Measurements from ENCODE around the gene SLC45A3. TPM values are rescaled to one million over a fixed set of nuclear protein-coding genes. Genes with fewer than 3 reads are reported as not detected.

Gene SLC45A3
- polyA plus RNA-seq, 1 donor = 8.8 TPM

DNA sequence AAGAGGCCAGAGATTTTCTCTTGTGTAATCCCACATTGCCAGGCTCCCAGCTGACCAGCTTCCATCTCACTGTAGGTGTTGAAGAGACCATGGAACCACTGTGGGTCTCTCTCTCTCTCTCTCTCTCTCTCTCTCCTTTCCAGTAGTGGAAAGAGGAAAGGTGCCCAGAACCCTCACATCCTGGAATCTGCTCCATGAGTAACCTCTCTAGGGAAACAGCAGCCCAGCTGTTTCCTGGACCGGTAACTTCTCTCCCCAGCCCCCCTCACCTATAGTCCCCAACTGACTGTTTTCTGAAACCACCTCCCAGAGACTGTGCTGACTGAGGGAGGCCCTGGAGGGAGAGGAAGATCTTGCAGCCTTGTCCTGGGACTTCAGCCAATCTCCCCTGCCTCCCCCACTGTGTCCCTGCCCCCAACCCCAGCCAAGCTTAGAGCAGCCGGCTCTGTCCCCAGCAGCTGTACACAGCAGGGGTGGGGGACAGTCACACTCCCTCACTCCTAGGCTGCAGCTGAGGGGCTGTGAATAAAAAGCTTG is 20.6 kb upstream of the SLC45A3 start:
- peak; percentile 57 for DNase-seq

DNA sequence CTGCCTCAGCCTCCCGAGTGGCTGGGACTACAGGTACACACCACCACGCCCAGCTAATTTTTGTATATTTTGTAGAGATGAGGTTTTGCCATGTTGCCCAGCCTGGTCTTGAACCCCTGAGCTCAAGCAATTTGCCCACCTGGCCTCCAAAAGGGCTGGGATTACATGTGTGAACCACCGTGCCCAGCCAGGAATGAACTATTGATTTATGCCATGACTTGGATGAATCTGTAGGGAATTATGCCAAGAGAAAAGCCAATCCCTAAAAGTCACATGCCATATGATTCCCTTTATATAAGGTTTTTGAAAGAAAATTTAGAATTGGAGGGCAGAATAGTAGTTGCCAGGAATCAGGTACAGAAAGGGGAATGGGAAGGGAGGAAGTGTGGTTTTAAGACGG is 19.1 kb upstream of the SLC45A3 start:
- DNase-seq = no peak

DNA sequence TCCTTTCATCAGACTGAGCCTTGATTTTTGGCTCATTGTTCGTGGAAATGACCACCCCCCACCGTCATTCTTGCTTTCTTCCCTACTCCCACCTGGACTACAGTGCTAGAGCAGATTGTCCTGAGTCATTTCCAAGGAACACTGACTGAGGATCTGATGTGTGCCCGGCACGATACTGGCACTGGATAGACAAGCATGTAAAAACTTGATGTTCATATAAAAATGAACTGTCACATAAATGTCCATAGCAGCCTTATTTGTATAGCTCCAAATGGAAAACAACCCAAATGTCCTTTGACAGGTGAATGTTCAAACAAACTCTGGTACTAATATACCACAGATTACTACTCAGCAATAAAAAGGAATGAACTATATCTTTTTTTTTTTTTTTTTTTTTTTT is 18.6 kb upstream of the SLC45A3 start:
- no peak for DNase-seq

DNA sequence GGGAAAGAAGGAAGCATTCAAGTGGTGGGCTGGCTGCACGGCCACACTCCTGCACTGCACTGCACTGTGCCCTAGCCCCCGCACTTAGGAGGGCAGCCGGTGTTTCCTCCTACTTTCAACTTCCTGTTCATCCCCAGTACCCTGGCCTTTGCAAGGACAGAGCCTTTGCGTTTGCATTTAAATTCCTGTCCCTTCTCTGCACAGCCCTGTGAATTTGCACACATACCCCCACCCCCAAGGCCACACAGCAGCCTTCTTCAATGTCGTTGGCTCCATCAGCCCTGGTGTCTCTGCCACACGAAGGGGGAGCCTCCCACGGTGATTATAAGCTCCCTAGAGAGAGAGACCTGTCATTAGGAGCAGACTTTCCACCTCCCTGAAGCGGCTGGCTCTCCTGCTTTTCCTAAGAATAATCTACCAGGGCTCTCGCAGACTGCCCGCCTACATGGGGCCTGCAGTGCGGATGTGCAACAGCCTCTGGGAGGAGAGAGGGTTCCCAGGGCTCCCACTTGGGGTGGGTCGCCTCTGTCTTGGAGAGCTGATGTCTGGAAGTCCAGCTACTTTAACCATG is 13.2 kb upstream of the SLC45A3 start:
- DNase-seq = no peak

DNA sequence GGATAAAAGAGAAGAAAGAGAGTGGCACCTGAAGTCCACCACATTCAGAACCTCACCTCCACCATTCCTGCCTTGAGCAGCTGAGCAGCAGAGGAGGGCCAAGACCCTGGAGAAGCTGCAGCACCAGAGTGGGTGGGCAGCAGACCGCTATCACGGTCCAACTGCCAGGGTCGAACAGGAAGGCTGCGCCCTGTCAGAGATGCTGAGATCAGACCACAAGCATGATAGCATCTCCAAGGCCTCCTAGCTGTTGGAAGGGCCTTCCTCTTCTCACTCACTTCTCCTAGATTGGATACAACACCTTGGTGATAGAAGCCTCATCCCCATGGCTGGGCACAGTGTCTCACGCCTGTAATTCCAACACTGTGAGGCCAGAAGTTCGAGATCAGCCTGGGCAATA is 12.1 kb upstream of the SLC45A3 start:
- DNase-seq = no peak

DNA sequence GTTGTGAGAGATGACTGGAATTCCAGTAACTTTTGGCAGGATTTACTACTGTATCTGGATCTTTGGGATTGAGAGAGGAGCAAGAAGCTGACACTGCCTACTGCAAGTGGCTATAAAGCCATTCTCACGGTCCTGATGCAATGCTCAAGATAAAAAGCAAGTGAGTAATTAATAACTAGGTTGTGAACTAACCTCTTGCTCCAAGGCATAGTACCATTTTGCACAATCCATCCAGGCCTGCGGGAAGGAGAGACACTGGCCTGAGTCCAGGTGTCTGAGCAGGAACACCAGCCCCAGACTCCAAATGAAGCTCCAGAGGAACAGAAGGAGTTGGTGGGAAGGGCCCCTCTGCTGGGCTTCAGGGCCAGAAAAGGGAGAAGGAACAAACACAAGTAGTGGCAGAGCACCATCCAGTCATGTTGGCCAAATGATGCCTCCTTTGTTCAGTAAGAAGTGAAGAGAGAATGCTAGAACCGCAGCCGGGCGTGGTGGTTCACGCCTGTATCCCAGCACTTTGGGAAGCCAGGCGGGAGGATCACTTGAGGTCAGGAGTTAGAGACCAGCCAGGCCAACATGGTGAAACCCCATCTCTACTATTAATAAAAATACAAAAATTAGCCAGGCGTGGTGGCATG is 9.9 kb upstream of the SLC45A3 start:
- DNase-seq = no peak

DNA sequence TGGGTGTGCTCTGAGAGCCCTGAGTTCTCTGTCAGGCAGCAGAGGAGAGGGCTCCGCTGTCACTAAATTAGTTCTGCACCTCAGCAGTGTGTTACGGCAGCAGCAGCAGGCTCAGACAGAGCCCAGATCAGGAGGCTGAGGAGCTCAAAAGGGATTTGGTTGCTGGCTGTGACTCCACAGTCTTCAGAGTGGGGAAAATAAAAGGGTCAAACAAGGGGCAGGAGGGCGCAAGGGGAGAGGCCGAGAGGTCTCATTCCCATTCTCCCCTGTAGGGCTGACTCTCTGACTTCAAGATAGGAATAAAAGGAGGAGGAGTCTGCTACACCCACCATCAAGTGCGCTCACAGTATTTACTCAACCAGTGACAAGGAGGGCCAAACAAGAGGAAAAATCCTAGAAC is 9.2 kb upstream of the SLC45A3 start:
- no peak for DNase-seq

DNA sequence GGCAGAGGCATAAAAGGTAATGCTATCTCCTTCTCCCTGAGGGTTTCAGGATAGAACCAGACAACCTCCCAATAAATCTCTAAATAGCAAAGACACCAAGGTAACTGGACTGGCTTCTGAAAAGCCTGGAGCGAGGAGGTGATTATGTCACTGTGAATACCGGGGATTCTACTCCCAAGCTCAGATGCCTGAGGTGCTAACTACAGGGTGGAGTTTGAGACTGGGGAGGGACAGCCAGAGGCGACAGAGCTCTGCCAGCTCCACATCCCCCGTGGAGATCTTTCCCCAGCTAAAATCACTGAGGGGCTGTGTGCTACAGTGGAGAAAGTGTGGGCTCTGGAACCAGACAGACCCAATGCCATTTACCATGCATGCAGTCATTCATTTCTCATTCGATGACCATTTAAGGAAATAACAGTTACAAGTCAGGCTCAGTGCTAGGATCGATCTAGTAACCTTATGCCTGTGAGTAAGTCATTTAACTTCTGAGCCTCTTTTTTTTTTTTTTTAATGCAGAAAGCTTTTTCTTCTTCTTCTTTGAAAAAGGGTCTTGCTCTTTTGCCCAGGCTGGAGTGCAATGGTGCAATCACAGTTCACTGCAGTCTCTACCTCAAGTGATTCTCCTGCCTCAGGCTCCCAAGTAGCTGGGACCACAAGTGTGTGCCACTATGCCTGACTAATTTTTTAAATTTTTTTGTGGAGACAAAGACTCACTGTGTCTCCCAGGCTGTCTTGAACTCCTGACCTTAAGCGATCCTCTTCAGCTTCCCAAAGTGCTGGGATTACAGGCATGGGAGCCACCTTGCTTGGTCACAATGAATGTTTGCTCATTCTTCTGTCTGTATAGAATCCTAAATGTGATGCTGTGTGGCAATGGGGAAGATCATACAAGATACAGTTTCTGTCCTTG is 8.1 kb upstream of the SLC45A3 start:
- no peak for DNase-seq

DNA sequence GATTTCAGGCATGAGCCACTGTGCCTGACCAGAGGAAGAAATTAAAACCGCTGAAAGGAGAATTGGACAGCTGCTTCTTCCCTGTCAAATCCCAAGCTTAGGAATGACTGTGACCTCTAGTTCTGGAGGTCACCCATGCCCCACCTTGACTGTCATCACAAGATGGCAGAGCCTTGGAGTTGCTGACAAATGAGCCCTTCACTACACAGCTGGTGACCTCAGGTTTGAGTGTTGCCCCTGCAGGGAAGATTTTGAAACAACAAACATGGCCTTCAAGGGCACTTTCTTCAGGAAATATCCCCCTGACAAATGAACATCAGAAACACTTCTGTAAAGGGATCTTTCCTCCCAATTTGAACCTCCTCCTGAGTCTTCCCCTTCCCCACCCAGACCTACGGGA is 6.9 kb upstream of the SLC45A3 start:
- DNase-seq = no peak

DNA sequence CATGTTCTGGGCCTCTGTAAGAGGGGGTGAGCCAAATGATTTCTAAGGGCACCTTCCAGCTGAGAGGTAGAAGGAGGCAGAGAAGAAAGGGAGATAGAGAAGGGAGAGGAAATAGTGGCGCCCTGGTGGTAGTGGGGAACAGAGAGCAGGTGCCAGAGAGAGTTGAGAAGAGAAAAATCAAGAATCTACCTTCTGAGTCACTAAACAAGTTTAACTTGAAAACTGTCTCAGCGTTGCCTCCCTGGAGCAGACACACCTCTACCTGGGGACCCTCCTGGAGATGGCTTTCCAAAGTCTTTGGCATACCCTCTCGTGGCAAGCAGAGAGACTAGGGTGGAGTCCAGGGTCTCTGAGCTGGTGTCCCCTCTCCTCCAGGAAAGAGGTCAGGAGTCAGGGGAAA is 1.1 kb upstream of the SLC45A3 start:
- DNase-seq = no peak

DNA sequence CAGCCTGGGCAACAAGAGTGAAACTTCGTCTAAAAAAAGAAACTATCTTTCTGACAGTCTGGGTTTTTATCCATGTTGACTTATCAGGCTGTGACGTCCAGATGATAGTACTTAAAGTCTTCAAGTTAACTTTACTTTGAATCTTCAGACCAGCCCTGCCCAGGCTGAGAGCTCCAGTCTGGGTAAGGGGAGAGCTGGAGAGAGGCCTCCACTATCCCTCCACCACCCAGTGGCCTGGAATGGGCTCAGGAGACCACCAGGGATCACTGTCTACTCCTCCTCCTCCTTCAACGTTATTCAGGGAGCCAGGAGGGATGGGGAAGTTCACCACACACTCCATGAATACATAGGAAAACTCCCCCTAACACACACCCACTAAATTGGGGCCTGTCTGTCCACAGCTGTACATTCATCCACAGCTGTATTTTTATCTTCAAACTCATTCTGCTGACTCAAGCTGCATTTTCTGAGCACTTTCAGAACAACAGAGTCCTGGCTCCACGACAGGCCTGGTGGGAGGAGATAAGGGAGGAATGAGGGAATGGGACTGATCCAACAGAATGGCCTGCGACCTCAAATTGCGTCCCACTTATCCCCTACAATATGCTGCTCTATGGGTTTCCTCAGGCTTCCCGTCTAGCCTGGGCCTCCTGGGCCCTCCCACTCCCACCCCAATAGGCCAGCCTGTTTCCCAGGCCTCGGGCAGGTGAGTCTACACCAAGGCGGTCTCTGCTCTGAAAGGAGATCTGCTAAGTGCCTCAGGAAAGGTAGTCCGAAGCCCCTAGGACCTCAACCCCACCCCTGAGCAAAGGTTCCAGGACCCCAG is 1.8 kb downstream of the SLC45A3 start:
- DNase-seq = no peak

DNA sequence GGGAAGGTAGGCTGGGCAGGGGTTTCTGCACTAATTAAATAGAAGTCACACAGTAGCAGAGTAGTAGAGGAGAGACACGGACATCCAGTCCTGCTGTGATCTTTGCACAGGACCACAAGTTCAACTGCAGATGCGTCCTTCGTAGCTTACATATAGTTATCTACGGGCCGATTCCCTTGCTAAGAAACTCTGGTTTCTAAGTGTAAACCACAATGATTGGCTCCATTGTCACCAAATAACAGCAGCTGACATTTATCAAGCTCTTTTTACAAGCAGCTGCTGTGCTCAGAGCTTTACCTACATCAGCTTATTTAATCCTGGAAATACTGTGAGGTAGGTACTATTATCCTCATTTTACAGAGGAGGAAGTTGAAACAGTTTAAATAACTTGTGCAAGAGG is 3.1 kb downstream of the SLC45A3 start:
- no peak for DNase-seq

DNA sequence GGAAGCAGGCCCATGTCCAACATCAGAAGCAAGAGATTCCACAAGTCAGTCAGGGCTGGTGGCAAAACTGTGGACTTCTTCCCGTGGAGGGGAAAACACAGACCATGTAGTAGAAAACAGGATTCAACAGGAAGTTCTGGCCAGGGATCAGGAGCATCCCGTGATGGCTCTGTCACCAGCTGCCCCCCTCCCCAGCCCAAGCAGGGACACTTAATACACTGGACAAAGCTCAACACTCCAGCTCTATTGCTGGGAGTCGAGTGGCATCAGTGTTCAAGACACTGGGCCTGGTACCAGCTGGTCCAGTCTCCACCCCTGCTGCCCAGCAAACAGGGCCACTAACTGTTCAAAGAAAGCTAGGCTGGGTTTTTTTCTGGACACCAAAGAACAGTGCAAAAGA is 3.7 kb downstream of the SLC45A3 start:
- DNase-seq = no peak

DNA sequence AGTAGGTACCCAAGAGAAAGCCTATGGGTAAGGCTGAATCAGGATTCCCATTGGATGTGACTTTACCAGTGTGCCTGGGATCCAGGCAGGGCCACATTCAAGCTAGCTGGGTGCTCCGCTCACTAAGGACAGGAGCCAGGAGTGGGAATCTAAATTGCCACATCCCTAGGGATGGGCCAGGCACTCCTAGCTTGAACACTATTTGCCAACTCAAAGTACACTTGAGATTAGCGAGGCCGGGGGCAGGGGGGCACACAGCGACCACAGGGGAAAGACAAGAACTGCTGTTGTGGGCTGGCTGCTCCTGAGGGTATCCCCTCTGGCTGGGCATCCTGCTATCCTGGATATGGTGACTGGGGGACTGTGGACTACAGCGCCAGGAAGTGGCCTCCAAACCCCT is 4.3 kb downstream of the SLC45A3 start:
- no peak for DNase-seq

DNA sequence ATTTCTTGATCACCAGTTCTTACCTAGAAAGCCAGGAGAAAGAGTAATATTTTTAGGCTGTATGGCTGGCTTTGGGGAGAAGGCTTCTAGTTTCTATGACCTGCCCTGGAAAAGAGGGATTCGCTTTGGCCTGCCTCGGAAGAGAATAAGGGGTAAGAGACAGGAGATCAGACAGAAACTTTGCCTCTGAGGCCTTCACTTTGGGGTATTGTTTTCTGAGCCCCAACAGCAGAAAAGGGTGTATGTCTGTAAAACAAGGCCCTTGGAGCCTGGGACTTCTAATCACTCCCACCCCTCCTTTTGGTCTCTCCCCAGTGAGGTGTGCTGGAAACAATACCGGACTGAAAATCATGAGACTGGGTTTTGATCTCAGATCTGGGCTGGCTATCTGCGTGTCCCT is 5.1 kb downstream of the SLC45A3 start:
- no peak for DNase-seq

DNA sequence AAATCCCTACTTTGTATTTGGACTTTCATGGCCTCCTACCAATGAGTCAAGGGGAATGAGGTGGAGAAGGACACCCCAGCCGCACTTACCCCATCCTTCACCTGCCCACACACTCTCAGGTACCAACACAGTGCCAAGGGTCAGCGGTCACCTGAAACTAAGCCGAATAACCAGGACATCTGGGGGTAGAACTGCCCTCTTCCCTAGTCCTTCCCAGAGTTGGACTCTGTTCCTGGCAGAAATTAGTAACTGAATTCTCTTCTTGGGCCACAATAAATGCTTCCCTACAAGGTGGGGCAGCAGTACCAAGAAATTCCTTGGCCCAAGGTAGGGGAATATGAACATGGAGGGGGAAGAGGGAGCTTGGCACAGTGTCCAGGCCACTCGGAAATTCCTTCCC is 7.3 kb downstream of the SLC45A3 start:
- DNase-seq = no peak

DNA sequence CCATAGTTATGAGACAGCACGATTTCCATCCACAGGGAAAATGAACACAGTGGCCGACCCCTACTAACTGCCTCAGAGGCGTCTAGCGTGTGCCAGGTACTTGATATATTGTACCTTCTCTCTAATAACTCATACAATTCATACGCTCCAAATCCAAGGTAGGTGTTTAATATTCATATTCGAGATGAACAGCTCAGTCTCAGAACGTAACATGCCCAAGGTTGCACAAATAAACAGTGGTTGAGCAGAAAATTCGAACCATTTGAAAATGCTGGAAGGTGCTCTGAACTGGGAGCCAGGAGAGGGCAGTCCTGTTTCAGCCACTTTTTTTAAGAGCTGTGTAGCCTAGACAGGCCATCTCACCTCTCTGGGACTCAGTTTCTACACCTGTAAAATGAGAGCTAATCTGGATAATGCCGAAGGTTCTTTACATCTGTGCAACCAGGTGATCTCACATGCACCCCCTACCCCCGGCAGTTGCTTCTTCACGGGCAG is 7.9 kb downstream of the SLC45A3 start:
- DNase-seq = no peak

DNA sequence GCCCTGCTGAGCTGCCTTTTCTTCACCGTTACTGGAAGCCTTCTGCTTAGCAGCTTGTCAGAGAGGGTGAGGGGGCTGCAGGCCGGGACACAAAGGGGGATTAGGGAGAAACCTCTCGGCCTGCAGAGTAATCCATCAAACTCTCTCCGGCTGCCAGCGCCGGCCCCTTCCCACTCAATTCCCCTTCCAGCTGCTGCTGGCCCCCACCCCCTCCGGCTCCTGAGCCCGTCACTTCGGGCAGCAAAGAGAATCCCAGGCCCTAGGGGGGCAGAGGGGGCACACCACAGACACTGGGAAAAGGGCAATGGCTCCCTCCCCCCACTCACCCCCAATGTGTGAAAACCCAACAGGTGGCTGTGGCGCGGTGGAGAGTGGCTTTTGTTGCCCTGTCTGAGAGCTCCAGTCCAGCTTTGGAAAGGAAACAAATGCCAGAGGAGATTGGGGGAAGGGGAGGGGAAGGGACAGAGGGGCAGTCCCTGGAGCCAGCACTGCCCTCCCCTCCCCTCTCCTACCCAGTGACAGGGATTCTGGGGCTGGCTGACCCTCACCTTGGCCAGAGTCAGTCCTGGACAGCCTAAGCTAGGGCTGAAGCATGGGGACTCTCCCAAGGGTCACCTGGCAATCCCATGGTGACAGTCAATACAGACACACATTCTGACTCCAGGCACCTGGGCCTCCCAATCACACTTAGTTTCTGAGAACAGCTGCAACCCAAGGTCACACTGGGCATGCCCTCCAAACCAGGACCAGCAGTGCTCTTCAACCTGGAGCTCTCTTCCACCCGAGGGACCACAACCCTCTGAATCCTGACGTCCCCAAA is 9.5 kb downstream of the SLC45A3 start:
- no peak for DNase-seq

DNA sequence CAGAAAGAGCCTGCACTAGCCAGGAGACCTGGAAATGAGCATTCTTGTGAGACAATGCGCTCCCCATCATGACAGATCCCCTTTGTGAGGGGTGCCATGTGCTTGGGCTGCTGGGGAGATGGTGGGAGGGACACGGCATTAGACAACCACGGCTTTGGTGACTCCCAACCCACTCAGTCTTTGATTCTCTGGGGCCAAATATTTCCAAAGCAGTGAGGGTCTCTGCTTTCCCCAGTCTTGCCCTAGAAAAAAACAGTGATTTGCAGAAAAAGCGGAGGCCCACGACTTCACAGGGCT is 10.2 kb downstream of the SLC45A3 start:
- DNase-seq = no peak

DNA sequence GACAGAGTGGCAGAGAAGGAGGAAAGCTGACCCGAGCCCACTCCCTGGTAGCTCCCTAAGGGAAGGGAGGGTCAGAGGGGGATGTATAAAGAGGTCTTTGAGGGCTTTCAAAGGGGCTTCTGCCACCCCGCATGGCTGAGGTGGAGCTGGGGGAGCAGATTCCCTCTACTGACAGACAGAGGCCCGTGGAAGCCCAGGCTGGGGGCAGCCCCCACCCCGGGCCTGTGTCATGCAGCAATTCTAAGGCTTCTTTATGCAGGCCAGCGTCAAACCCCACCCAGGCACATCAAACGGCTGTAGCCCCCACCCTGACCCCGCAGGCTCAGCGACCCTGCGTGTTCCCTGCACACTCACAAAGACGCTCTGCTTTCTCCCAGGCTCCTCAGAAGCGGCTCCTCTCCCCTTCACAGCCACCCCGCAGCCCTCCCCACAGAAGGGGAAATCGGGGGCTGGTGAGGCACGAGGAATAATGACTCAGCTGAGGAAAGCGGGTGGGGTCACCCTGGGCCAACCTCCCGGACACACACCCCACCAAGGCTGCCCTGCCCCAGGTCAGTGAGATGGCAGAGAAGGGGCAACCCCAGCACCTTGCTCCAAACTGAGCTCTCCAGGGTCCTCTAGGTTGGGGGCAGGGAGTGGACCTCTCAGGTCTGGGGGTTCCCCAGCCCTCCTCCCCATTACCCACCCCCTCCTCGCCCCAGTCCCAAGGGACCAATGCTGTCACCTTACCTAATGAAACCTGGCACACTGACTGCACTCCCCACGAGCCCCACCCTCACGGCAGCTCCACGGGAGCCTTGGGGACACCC is 10.8 kb downstream of the SLC45A3 start:
- no peak for DNase-seq

DNA sequence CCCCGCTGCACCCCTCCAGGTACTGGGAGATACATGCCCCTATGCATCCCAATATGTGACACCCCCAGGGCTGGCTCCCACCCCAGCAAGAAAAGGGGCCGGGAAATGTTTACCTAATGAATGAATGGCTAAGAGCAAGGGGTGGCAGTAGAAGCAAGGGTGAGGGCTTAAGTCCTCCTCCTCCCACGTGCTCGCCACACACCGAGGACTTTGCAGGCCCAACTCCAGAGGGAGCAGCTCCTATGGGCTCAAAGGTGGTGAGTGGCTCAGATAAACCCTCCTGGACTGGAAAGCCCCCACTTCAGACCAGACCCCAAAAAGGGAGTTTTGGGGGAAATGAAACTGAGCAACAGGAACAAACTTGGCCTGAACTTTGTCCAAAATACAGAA is 11.4 kb downstream of the SLC45A3 start:
- DNase-seq = no peak

Data from left kidney (tissue), 2 donors.